SH-SY5Y (cell line): Measurements from ENCODE around the gene NCAM1.

ENCODE experiments used
- GATA2 ChIP-seq: IDR thresholded peaks from 2 replicates; pipeline ENCODE4 v1.6.1; 2011; ENCODE audit warnings: mild to moderate bottlenecking, low read depth, low read length
- GATA3 ChIP-seq: IDR thresholded peaks from 2 replicates; pipeline ENCODE4 v1.6.1; 2011; ENCODE audit warnings: low read depth, mild to moderate bottlenecking, low read length, moderate library complexity

DNA sequence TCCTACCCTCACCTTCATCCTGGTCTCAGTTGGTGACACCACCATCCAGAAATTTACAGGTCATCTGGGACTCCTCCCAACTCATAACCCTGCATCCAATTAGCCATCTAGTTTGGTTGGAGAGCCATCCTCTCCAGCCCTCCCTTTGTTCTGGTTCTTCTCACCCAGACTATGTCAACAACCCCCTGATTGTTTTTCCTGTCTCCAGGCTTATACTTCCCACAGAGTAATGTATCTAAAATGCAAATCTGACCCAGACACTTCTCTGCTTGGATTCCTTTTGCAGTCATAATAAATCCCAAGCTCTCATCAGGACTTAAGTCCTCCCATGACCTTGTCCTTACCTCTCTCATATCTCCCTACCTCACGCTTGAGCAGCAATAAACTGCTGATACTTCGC, 356.1 kb downstream of the NCAM1 start:
- TF ChIP-seq GATA3 (no peak), GATA2 (no peak)
